ENCODE measurements around the gene RRP12. TPM values are rescaled to one million over a fixed set of nuclear protein-coding genes. Genes with fewer than 3 reads are reported as not detected.

Gene RRP12, protein sequence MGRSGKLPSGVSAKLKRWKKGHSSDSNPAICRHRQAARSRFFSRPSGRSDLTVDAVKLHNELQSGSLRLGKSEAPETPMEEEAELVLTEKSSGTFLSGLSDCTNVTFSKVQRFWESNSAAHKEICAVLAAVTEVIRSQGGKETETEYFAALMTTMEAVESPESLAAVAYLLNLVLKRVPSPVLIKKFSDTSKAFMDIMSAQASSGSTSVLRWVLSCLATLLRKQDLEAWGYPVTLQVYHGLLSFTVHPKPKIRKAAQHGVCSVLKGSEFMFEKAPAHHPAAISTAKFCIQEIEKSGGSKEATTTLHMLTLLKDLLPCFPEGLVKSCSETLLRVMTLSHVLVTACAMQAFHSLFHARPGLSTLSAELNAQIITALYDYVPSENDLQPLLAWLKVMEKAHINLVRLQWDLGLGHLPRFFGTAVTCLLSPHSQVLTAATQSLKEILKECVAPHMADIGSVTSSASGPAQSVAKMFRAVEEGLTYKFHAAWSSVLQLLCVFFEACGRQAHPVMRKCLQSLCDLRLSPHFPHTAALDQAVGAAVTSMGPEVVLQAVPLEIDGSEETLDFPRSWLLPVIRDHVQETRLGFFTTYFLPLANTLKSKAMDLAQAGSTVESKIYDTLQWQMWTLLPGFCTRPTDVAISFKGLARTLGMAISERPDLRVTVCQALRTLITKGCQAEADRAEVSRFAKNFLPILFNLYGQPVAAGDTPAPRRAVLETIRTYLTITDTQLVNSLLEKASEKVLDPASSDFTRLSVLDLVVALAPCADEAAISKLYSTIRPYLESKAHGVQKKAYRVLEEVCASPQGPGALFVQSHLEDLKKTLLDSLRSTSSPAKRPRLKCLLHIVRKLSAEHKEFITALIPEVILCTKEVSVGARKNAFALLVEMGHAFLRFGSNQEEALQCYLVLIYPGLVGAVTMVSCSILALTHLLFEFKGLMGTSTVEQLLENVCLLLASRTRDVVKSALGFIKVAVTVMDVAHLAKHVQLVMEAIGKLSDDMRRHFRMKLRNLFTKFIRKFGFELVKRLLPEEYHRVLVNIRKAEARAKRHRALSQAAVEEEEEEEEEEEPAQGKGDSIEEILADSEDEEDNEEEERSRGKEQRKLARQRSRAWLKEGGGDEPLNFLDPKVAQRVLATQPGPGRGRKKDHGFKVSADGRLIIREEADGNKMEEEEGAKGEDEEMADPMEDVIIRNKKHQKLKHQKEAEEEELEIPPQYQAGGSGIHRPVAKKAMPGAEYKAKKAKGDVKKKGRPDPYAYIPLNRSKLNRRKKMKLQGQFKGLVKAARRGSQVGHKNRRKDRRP (N-terminal part only)
- 42.1 and 42.6 TPM in 2 replicates for total RNA-seq
- long read RNA-seq, full-length matches to known transcripts: 16 of 32 reads
- long read RNA-seq, partial matches to known transcripts: 13 of 32 reads
- long read RNA-seq, other reads (novel, unspliced or antisense): 3 of 32 reads

- Mint-ChIP-seq H3K27me3 (ENCODE audit: low read depth) (no peaks in the 10 kb centered on the region), H3K4me1 (peaks cover 15% of the 10 kb centered on the region), H3K9me3 (no peaks in the 10 kb centered on the region), H3K27ac (ENCODE audit: unreplicated experiment) (peak within 1 kb of the TSS; percentile 83), H3K4me3 (peak within 1 kb of the TSS; percentile 97), H3K36me3 (ENCODE audit: low read depth) (peaks cover 5% of the 10 kb centered on the region)
- TF ChIP-seq, protein P1, sequence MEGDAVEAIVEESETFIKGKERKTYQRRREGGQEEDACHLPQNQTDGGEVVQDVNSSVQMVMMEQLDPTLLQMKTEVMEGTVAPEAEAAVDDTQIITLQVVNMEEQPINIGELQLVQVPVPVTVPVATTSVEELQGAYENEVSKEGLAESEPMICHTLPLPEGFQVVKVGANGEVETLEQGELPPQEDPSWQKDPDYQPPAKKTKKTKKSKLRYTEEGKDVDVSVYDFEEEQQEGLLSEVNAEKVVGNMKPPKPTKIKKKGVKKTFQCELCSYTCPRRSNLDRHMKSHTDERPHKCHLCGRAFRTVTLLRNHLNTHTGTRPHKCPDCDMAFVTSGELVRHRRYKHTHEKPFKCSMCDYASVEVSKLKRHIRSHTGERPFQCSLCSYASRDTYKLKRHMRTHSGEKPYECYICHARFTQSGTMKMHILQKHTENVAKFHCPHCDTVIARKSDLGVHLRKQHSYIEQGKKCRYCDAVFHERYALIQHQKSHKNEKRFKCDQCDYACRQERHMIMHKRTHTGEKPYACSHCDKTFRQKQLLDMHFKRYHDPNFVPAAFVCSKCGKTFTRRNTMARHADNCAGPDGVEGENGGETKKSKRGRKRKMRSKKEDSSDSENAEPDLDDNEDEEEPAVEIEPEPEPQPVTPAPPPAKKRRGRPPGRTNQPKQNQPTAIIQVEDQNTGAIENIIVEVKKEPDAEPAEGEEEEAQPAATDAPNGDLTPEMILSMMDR (conservative IDR thresholded peaks at IDR 0.05): peak; percentile 43
- DNase-seq (ENCODE audit: low read depth, low spot score): peak; percentile 60
These were observed at the start of gene RRP12 for GRCh38 chr10:97400665-97401454. Gene RRP12 (minus strand): TSS chr10:97401340. CDS start chr10:97401231, 109 bp downstream.

DNA sequence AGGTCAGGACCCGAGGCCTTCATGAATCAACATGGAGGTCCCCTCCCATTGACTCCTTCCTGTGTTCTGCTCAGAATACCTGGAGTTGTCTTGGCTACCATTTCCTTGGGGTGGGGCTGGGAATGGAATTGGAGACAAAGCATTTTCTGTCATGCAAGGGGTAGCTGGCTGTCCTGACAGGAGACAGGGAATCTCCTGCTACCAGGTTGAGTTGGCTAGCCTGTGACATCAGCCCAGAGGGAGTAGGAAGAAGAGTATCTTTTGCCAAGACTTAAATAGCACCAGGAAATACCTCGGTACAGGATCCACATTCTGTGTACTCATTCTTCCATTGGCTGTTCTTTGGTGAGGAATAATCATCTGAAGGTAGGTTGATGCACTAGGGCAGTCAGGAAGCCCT, 49.7 kb upstream of the RRP12 start:
- no peak overlapping the region for H3K27ac Mint-ChIP-seq (ENCODE audit: unreplicated experiment)
- TF ChIP-seq, protein P1 (conservative IDR thresholded peaks at IDR 0.05): no peak
- no peaks in the 10 kb centered on the region for H3K9me3 Mint-ChIP-seq
- H3K4me3 Mint-ChIP-seq: peak overlapping the region; percentile 81
- H3K4me1 Mint-ChIP-seq: peaks cover 38% of the 10 kb centered on the region
- DNase-seq (ENCODE audit: low read depth, low spot score): no peak
- peaks cover 22% of the 10 kb centered on the region for H3K36me3 Mint-ChIP-seq (ENCODE audit: low read depth)
- no peaks in the 10 kb centered on the region for H3K27me3 Mint-ChIP-seq (ENCODE audit: low read depth)

GRCh38 chr10:97445722-97446639, 44.8 kb upstream of the RRP12 start, which contains the start of the genes EXOSC1 and ZDHHC16:
Gene EXOSC1 (minus strand): TSS chr10:97446006. CDS start chr10:97445985, 21 bp downstream.
Gene ZDHHC16 (plus strand): TSS chr10:97446175. CDS start chr10:97451676, 5,501 bp downstream.
- TF ChIP-seq, protein P1 (conservative IDR thresholded peaks at IDR 0.05): no peak
- DNase-seq (ENCODE audit: low read depth, low spot score): peak; percentile 85
- Mint-ChIP-seq H3K27ac (ENCODE audit: unreplicated experiment) (peak within 1 kb of the TSS; percentile 88), H3K4me1 (peaks cover 54% of the 10 kb centered on the region), H3K36me3 (ENCODE audit: low read depth) (peaks cover 11% of the 10 kb centered on the region), H3K9me3 (no peaks in the 10 kb centered on the region), H3K4me3 (peak within 1 kb of the TSS; percentile 100), H3K27me3 (ENCODE audit: low read depth) (no peaks in the 10 kb centered on the region)

- Mint-ChIP-seq H3K9me3 (no peaks in the 10 kb centered on the region), H3K36me3 (ENCODE audit: low read depth) (peaks cover 5% of the 10 kb centered on the region), H3K4me1 (peaks cover 48% of the 10 kb centered on the region), H3K4me3 (peak overlapping the region; percentile 100), H3K27ac (ENCODE audit: unreplicated experiment) (peak overlapping the region; percentile 88), H3K27me3 (ENCODE audit: low read depth) (no peaks in the 10 kb centered on the region)
- no peak for DNase-seq (ENCODE audit: low read depth, low spot score)
- TF ChIP-seq, protein P1 (conservative IDR thresholded peaks at IDR 0.05): no peak
These were observed 44.2 kb upstream of the RRP12 start for GRCh38 chr10:97445357-97445721.
